Mucosa of descending colon (tissue), 3 donors: ENCODE data around the gene TFAP2D. TPM values are rescaled to one million over a fixed set of nuclear protein-coding genes. Genes with fewer than 3 reads are reported as not detected.

Source experiments
- ATAC-seq: fragments of 200-7000 bp; cut with Tn5 transposase; one replicate; pipeline ENCODE4 v1.9.1; 2020; ENCODE audit warnings: mild to moderate bottlenecking, moderate library complexity
- DNase-seq, 3 donors: peaks; one replicate each; pipeline ENCODE4 v3.0.0-alpha.2; 2020
- H3K36me3 ChIP-seq: fragments of 200-600 bp; one replicate; pipeline ENCODE4 v1.8.0; 2021; ENCODE audit warnings: low read depth, mild to moderate bottlenecking
- H3K4me1 ChIP-seq: fragments of 200-600 bp; one replicate; pipeline ENCODE4 v1.8.0; 2021; ENCODE audit warnings: low read depth, mild to moderate bottlenecking
- H3K4me3 ChIP-seq: fragments of 200-600 bp; one replicate; pipeline ENCODE4 v1.8.0; 2021; ENCODE audit warnings: mild to moderate bottlenecking
- H3K9me3 ChIP-seq: fragments of 200-600 bp; one replicate; pipeline ENCODE4 v1.8.0; 2021; ENCODE audit warnings: mild to moderate bottlenecking
- CTCF ChIP-seq: fragments of 200-600 bp; IDR thresholded peaks from one replicate; pipeline ENCODE4 v1.8.0; 2022; ENCODE audit warnings: antibody characterized with exemption, mild to moderate bottlenecking
- intact Hi-C, 2 donors: fragments of 100-400 bp; cut with DNase I in 1 of 2; cut with micrococcal nuclease in 1 of 2; formaldehyde crosslinking; loops; one replicate each; pipeline versions ENCODE4 v1.11.0 to v1.11.1; 2022; cut with DNase I, micrococcal nuclease
- total RNA-seq, 3 donors: library from RNA; stranded (reverse); fragmentation: NEBNext Ultra II Directional in 2 of 3; extraction: Animal tissue kit (Norgen Biotek cat#: 25700) in 2 of 3; gene quantifications; one replicate each; pipeline versions ENCODE4 v1.2.1 to v1.2.4, GENCODE V29; 2021 to 2023
- donor health status: DM: no; HTN: no; CAD: no; lungs with moderate emphysema.
- donor health status: DM: no; HTN: no; CAD: no.
- donor health status: DM: no; HTN: yes; CAD: no.

The TFAP2D gene
- total RNA-seq, 3 donors from 2014 or later: not detected

- intact Hi-C loops: no loop called here
- H3K36me3 ChIP-seq: no peaks in the 10 kb centered on the region
- DNase-seq (peak in 1 of 3 donors; percentile 18), ATAC-seq (peak; percentile 48)
- no peaks in the 10 kb centered on the region for H3K4me1 ChIP-seq
- no peaks in the 10 kb centered on the region for H3K9me3 ChIP-seq
- peak; percentile 31 for TF ChIP-seq CTCF
- no peak overlapping the region for H3K4me3 ChIP-seq
Measured at GRCh38 chr6:50791900-50792508, 78.7 kb downstream of the TFAP2D start.

- DNase-seq (no peak), ATAC-seq (no peak)
- intact Hi-C loops: no loop called here
- H3K4me3 ChIP-seq: no peak overlapping the region
- no peaks in the 10 kb centered on the region for H3K36me3 ChIP-seq
- H3K9me3 ChIP-seq: no peaks in the 10 kb centered on the region
- H3K4me1 ChIP-seq: no peaks in the 10 kb centered on the region
- no peak for TF ChIP-seq CTCF
Measured at GRCh38 chr6:50792771-50793170, 79.4 kb downstream of the TFAP2D start.

- ATAC-seq: no peak
- intact Hi-C loops: no loop called here
Measured at GRCh38 chr6:50795574-50795973, 82.2 kb downstream of the TFAP2D start.

GRCh38 chr6:50804283-50804682, 91.0 kb downstream of the TFAP2D start:
- intact Hi-C loops: no loop called here
- no peak for ATAC-seq
- H3K9me3 ChIP-seq: no peaks in the 10 kb centered on the region
- DNase-seq: no peak
- H3K4me1 ChIP-seq: no peaks in the 10 kb centered on the region
- H3K4me3 ChIP-seq: no peak overlapping the region
- TF ChIP-seq CTCF: no peak
- H3K36me3 ChIP-seq: no peaks in the 10 kb centered on the region

More at GRCh38 chr6:50795574-50795973, 82.2 kb downstream of the TFAP2D start:
- no peak for DNase-seq
- H3K9me3 ChIP-seq: no peaks in the 10 kb centered on the region
- TF ChIP-seq CTCF: no peak
- H3K36me3 ChIP-seq: no peaks in the 10 kb centered on the region
- H3K4me3 ChIP-seq: no peak overlapping the region
- no peaks in the 10 kb centered on the region for H3K4me1 ChIP-seq

GRCh38 chr6:50807035-50807434, 93.7 kb downstream of the TFAP2D start:
- ATAC-seq (no peak), DNase-seq (no peak)
- Histone ChIP-seq H3K4me1 (no peaks in the 10 kb centered on the region), H3K36me3 (no peaks in the 10 kb centered on the region), H3K4me3 (no peak overlapping the region), H3K9me3 (no peaks in the 10 kb centered on the region)
- intact Hi-C loops: no loop called here
- no peak for TF ChIP-seq CTCF
